MM.1S (cell line): ENCODE measurements around the gene TACC2.

Experiments
- DNase-seq: peaks from one replicate; pipeline ENCODE4 v3.0.0-alpha.2; 2015
- H2AFZ ChIP-seq: fragments of 300-600 bp; sonication (generic); 2 replicates; pipeline ENCODE4 v1.6.0; 2016; ENCODE audit warnings: antibody characterized with exemption, low read length
- H3F3A ChIP-seq: fragments of 300-600 bp; sonication (generic); 2 replicates; pipeline ENCODE4 v1.6.1; 2016; ENCODE audit warnings: mild to moderate bottlenecking, antibody characterized with exemption, low read length, moderate library complexity, mixed read lengths; ENCODE audit not compliant: insufficient read depth
- H3K27ac ChIP-seq: fragments of 300-600 bp; sonication (generic); 2 replicates; pipeline ENCODE4 v1.5.1; 2016; ENCODE audit warnings: mild to moderate bottlenecking, low read length
- H3K27me3 ChIP-seq: fragments of 300-600 bp; sonication (generic); replicated peaks from 2 replicates; pipeline ENCODE4 v1.6.0; 2016; ENCODE audit warnings: low read length; ENCODE audit not compliant: insufficient read depth
- H3K36me3 ChIP-seq: fragments of 300-600 bp; sonication (generic); replicated peaks from 2 replicates; pipeline ENCODE4 v1.6.1; 2016; ENCODE audit warnings: mild to moderate bottlenecking, low read length, mixed read lengths; ENCODE audit not compliant: insufficient read depth
- H3K4me1 ChIP-seq: fragments of 300-600 bp; sonication (generic); 2 replicates; pipeline ENCODE4 v1.6.1; 2016; ENCODE audit warnings: low read length, mixed read lengths
- H3K4me2 ChIP-seq: fragments of 300-600 bp; sonication (generic); 2 replicates; pipeline ENCODE4 v1.6.0; 2016; ENCODE audit warnings: low read depth, low read length
- H3K4me3 ChIP-seq: fragments of 300-600 bp; sonication (generic); 2 replicates; pipeline ENCODE4 v1.5.1; 2016; ENCODE audit warnings: low read length, mixed read lengths
- H3K79me2 ChIP-seq: fragments of 300-600 bp; sonication (generic); 2 replicates; pipeline ENCODE4 v1.6.1; 2016; ENCODE audit warnings: mixed run types, low read length, mixed read lengths
- H3K9ac ChIP-seq: fragments of 300-600 bp; sonication (generic); 2 replicates; pipeline ENCODE4 v1.6.1; 2016; ENCODE audit warnings: low read length, mixed read lengths
- H3K9me2 ChIP-seq: fragments of 300-600 bp; sonication (generic); replicated peaks from 2 replicates; pipeline ENCODE4 v1.6.1; 2016; ENCODE audit warnings: mild to moderate bottlenecking, low read length, mixed read lengths; ENCODE audit not compliant: insufficient read depth
- H3K9me3 ChIP-seq: fragments of 300-600 bp; sonication (generic); replicated peaks from 2 replicates; pipeline ENCODE4 v1.6.1; 2016; ENCODE audit warnings: mild to moderate bottlenecking, low read length, mixed read lengths; ENCODE audit not compliant: insufficient read depth
- H4K20me1 ChIP-seq: fragments of 300-600 bp; sonication (generic); 2 replicates; pipeline ENCODE4 v1.6.1; 2016; ENCODE audit warnings: mild to moderate bottlenecking, low read length, moderate library complexity, mixed read lengths; ENCODE audit not compliant: insufficient read depth
- CTCF ChIP-seq: fragments of 300-600 bp; sonication (generic); IDR thresholded peaks from 2 replicates; pipeline ENCODE4 v1.5.1; 2016; ENCODE audit warnings: antibody characterized with exemption, low read length, mixed read lengths
- EZH2 ChIP-seq: fragments of 300-600 bp; sonication (generic); optimal IDR thresholded peaks from 2 replicates; pipeline ENCODE3; 2017; ENCODE audit warnings: low read depth, mild to moderate bottlenecking, antibody characterized with exemption, low read length, mixed read lengths
- EZH2phosphoT487 ChIP-seq: fragments of 300-600 bp; sonication (generic); IDR thresholded peaks from 2 replicates; pipeline ENCODE4 v1.6.1; 2018; ENCODE audit warnings: antibody characterized with exemption, low read length

The TACC2 gene

GRCh38 chr10:121949451-121949850 lies 39.5 kb upstream of the TACC2 start:
- no peak for DNase-seq
- H3K27ac ChIP-seq = no peak overlapping the region
- H3K9ac ChIP-seq = no peak overlapping the region
- H3K4me1 ChIP-seq = no peaks in the 10 kb centered on the region
- H3K9me2 ChIP-seq = no peaks in the 10 kb centered on the region
- H3K27me3 ChIP-seq = no peaks in the 10 kb centered on the region
- H3K4me2 ChIP-seq = no peak overlapping the region
- no peaks in the 10 kb centered on the region for H3F3A ChIP-seq
- H3K79me2 ChIP-seq = no peaks in the 10 kb centered on the region
- H3K9me3 ChIP-seq = no peaks in the 10 kb centered on the region
- H3K36me3 ChIP-seq = no peaks in the 10 kb centered on the region
- no peaks in the 10 kb centered on the region; the same call in 1 of the 2 replicates for H4K20me1 ChIP-seq
- H2AFZ ChIP-seq = no peak overlapping the region
- TF ChIP-seq EZH2phosphoT487 = no peak
- H3K4me3 ChIP-seq = no peak overlapping the region

GRCh38 chr10:121952226-121952625 lies 36.7 kb upstream of the TACC2 start:
- TF ChIP-seq CTCF = no peak
- H3K9me3 ChIP-seq = no peaks in the 10 kb centered on the region
- H3K9me2 ChIP-seq = no peaks in the 10 kb centered on the region
- no peaks in the 10 kb centered on the region for H3K79me2 ChIP-seq
- H3K4me2 ChIP-seq = no peak overlapping the region
- H3K36me3 ChIP-seq = no peaks in the 10 kb centered on the region
- H3K4me1 ChIP-seq = no peaks in the 10 kb centered on the region
- H3F3A ChIP-seq = no peaks in the 10 kb centered on the region
- H3K27ac ChIP-seq = no peak overlapping the region
- H2AFZ ChIP-seq = no peak overlapping the region
- H3K27me3 ChIP-seq = no peaks in the 10 kb centered on the region
- H4K20me1 ChIP-seq = no peaks in the 10 kb centered on the region; the same call in 1 of the 2 replicates
- no peak for DNase-seq
- no peak overlapping the region for H3K9ac ChIP-seq
- H3K4me3 ChIP-seq = no peak overlapping the region

GRCh38 chr10:121956111-121957061 lies 32.6 kb upstream of the TACC2 start:
- Histone ChIP-seq H3K36me3 (0 out of 2 replicates have a peak, but pooled peaks cover 4% of the 10 kb centered on the region), H4K20me1 (no peaks in the 10 kb centered on the region; the same call in 1 of the 2 replicates), H3K4me2 (no peak overlapping the region), H3K9me2 (no peaks in the 10 kb centered on the region), H2AFZ (no peak overlapping the region), H3F3A (no peaks in the 10 kb centered on the region), H3K4me1 (no peaks in the 10 kb centered on the region), H3K27me3 (no peaks in the 10 kb centered on the region), H3K79me2 (no peaks in the 10 kb centered on the region), H3K9me3 (no peaks in the 10 kb centered on the region), H3K9ac (no peak overlapping the region), H3K4me3 (no peak overlapping the region), H3K27ac (no peak overlapping the region)
- no peak for TF ChIP-seq EZH2phosphoT487
- TF ChIP-seq EZH2 = no peak
- no peak for TF ChIP-seq CTCF
- DNase-seq = no peak

GRCh38 chr10:121959671-121960070 lies 29.3 kb upstream of the TACC2 start:
- no peak overlapping the region for H3K4me3 ChIP-seq
- H3K4me2 ChIP-seq = no peak overlapping the region
- no peak overlapping the region for H3K9ac ChIP-seq
- no peaks in the 10 kb centered on the region for H3F3A ChIP-seq
- no peaks in the 10 kb centered on the region for H3K4me1 ChIP-seq
- H2AFZ ChIP-seq = no peak overlapping the region
- H3K79me2 ChIP-seq = no peaks in the 10 kb centered on the region
- no peaks in the 10 kb centered on the region for H4K20me1 ChIP-seq
- TF ChIP-seq CTCF = no peak
- no peak for TF ChIP-seq EZH2
- no peak for TF ChIP-seq EZH2phosphoT487
- no peaks in the 10 kb centered on the region for H3K9me2 ChIP-seq
- no peaks in the 10 kb centered on the region for H3K9me3 ChIP-seq
- no peaks in the 10 kb centered on the region for H3K27me3 ChIP-seq
- H3K36me3 ChIP-seq = 0 out of 2 replicates have a peak, but pooled peaks cover 4% of the 10 kb centered on the region
- no peak for DNase-seq
- H3K27ac ChIP-seq = no peak overlapping the region
